GM10847 (cell line): ENCODE data around the gene TMEM182.

ENCODE experiments used
- POLR2A ChIP-seq: IDR thresholded peaks from 2 replicates; pipeline ENCODE4 v1.6.1; 2011; ENCODE audit not compliant: insufficient read length; ENCODE audit errors: extremely low read depth

Gene TMEM182, protein sequence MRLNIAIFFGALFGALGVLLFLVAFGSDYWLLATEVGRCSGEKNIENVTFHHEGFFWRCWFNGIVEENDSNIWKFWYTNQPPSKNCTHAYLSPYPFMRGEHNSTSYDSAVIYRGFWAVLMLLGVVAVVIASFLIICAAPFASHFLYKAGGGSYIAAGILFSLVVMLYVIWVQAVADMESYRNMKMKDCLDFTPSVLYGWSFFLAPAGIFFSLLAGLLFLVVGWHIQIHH

GRCh38 chr2:102761763-102762162 lies at the start of gene TMEM182:
TMEM182 (plus strand) TSS chr2:102762031; CDS start chr2:102762218, 187 bp downstream.
- no peak for TF ChIP-seq POLR2A

DNA sequence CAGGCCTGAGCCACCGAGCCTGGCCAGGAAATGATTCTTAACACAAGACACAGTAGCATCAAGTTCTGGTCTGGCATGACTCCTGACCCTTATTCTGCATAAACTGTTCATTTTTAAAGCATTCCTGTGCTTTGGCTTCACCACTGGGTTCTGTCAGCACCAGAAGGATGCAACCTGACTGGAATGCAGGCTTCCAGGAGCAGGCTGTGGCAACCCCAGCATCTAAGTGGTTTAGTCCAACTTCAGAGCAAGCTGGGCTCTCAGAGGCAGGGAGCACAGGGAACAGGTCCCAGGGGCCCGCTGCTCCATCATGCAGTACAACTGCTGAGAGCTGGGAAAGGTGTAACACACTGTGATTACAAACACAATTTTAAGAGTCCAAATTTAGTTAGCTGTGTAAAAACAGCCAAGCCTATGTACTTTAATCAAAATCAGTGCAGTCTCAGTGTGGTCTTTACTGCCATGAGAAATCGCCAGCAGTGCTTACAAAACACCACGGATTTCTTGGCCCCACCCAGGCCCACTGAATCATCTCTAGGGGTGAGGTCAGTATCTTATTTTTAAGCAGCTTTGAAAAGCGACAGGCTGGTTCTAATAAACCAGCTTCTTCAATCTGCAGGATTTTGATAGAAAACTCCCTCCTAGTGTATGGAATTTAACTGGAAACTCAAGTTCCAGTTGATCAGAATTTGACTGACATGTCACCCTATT lies 44.4 kb upstream of the TMEM182 start:
- TF ChIP-seq POLR2A: no peak

GRCh38 chr2:102718387-102719316 lies 43.2 kb upstream of the TMEM182 start:
- no peak for TF ChIP-seq POLR2A

- no peak for TF ChIP-seq POLR2A
Measured at GRCh38 chr2:102724016-102724490, 37.8 kb upstream of the TMEM182 start.

DNA sequence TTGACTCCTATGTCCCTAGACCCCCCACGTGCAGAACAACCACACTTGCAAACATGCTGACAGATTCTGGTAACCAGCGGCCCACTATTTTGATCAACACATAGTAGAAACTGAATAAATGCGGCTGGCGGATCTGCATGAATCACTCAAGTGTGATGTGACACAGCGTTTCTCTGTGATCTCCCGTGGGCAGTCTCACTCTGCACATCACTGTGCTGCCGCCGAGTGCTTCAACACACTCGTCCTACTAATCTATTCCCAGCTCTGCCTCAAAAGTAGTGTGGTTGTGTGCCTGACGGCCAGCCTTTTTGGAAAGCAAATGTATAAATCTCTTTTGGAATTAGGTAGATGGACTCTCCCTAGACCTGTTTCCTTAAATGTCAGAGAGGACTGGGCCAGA lies 37.3 kb upstream of the TMEM182 start:
- TF ChIP-seq POLR2A: no peak

DNA sequence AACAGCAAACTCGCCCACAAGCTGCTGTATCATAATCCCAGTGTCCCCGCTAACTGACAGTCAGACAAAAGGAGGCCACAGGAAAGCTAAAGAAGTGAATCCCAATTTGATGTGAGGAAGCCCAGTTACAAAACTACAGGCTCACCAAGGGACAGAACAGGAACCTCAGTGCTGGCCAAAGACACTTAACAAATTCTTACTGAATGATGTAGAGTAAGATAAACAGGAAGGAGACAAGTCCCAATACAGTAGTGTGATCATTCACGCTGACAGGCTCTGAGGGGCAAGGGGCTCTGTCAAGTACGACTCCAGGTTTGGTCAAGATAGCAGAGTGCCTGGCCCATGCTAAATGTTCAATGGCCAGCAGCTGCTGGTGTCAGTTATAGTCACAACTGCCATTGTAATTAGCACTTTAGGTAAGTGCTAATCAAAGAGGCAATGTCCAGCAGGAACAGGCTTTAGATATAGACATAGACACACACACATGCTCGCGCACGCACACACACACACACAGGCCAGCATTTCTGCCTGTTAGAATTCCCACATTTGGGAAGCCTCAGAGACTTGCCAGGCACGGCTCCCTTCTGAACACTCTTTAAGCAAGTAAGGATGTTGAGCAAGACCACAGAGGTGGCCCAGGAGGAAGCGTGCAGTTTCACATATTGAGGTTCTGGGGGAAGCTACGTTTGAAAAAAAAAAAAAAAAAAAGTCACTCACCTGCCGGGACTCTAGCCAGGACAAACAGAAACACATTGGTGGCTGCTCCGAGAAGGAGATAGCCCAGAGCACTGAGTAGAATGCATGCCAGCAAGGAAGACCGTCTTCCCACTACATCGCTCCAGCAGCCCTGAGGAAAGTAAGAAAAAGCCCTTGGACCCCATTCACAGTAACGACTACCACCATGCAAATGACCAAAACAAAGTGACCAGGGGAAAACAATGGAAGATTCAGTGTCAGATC lies 35.4 kb upstream of the TMEM182 start:
- TF ChIP-seq POLR2A: no peak

- TF ChIP-seq POLR2A: no peak
Measured at GRCh38 chr2:102735416-102736109, 26.3 kb upstream of the TMEM182 start.

GRCh38 chr2:102736110-102736409 lies 25.8 kb upstream of the TMEM182 start:
- no peak for TF ChIP-seq POLR2A

DNA sequence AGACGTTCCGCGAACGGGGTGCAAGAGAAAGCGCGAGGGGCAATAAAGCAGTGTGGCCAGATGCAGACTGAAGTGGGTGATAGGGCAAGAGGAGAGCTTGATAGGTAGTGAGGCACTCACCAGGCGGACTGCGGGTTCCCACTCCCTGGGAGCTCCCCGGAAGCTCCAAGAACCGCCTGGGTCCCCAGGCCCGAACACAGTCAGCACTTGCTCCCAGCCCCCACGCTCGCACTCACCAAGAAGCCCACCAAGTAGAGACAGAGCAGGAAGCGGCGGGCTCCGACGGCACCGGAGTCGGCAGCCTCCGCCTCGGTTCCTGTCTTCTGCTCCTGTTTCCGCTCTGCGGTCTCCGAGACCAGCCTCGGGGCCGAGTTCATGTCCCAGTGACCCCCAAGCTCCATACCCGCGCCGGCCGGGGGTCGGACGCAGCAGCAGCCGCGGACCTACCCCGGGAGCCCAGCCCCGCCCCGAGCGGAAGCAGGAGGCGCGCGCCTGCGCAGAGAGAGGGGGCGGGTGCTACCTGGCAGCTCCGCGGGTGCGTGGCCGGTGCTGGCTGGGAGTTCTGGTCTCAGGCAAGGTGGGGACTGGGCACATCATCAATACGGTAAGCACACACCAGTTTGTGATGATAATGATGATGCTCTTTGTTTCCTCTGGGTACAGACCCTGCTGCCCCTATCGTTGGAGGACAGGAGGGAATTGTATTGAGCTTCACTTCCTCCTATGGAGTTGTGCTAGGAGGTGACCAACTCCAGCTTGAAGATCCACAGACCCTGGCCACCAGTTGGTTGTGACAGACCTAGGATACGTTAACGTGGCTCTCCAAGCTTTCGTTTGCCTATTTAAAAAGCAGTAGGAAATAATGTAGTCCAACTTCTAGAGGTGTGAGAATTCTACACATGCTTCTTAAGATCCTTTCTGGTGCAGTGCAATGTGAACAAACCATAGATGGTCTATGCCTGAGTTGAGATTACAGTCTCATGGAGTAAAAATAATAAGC lies 25.1 kb upstream of the TMEM182 start:
- peak; percentile 85 for TF ChIP-seq POLR2A

DNA sequence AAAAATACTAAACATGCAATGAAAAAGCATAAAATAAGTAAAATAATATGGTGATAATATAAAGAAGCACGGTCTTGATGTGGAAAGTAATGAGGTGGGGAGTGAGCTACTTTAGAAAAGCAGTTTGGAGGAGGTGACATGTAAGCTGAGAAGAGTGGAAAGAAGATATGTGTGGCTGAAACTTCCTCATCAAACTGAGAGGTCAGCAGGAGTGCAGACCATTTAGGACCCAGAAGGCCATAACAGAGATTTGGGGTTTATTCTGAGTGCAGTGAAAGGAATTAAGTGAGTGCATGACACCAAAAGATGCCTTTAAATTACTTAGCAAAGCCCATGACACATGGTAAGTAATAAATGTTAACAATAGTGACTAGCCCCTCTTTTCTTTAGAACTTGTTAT lies 24.4 kb upstream of the TMEM182 start:
- TF ChIP-seq POLR2A: no peak

GRCh38 chr2:102743259-102743658 lies 18.6 kb upstream of the TMEM182 start:
- TF ChIP-seq POLR2A: no peak

DNA sequence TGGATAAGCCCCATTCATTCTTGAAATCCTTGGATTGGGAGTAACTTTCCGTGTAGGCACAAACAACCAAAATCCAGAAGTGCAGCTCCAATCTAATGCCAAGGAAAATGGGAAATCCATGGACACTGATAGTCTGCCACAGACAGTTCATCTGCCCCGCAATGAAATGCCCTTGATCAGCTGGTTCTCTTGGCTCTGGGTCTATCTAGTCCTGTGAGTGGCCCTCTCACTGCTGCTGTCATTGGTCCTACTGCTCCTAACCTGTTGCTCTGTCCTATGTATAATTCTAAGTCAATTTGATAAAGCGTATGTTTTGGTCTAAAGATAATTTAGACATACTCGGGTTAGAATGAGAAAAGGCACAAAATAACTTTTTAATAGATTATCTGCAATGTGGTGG lies 13.7 kb upstream of the TMEM182 start:
- no peak for TF ChIP-seq POLR2A

DNA sequence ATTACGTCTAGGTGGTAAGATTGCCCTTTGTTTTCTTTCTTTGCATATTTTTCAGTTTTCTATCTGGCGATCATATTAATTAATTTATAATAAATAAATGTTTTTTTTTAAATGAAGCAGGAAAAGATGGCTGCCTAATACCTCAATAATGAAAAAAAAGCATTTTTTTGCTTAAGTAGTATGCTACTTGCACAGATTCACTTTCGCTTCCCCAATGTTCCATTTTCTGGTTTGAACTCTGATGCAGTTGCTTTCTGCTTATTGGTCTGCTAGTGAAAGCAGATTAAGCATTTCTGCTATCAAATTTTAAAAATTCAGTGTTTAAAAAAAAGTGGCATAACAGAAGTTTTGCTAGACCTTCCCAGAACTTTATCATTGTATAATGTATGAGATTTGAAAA lies 11.9 kb upstream of the TMEM182 start:
- TF ChIP-seq POLR2A: no peak

DNA sequence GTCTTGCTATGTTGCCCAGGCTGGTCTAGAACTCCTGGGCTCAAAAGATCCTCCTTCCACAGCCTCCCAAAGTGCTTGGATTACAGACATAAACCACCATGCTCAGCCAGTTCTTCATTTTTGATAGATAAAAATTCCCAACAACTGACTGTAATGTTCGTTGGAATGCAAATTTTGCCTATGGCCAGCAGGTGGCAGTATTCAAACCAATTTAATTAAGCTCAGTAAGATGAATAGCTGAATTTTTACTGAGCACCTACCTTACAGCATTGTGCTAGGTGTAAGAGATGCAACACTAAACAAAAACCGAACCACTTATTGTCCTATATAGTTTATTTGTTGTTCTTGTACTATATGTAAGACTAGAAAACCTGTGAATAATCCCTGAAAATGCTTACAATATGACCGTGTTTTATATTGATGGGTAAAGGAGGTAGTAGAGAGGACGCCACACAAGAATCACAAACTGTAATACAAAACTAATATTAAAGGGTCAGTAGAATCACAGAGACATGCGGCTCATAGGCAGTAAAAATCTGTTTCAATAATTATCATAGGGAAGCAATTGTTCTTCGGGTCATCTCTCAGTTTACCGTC lies 8.2 kb upstream of the TMEM182 start:
- TF ChIP-seq POLR2A: no peak
